Stimulated activated CD4-positive, alpha-beta T cell treated with anti-CD3 and anti-CD28 coated beads, TNF-alpha, amount 100 ng/mL, for 24 hours (primary cell): ENCODE measurements around the gene TTC7B.
A peak's percentile ranks its signal among the peaks of the same experiment; 100 is the strongest.

Source experiments
- DNase-seq, 3 experiments: peaks; one replicate each; pipeline ENCODE4 v3.0.0-alpha.2; 2020; ENCODE audit warnings: low read depth in 3 of 3

The TTC7B gene

GRCh38 chr14:90777358-90777757 is 38.9 kb downstream of the TTC7B start:
- no peak for DNase-seq

GRCh38 chr14:90775441-90775840 is 40.8 kb downstream of the TTC7B start:
- DNase-seq = no peak

- no peak for DNase-seq
These were observed 41.9 kb downstream of the TTC7B start for GRCh38 chr14:90774316-90774715.

- no peak for DNase-seq
These were observed 42.5 kb downstream of the TTC7B start for GRCh38 chr14:90773705-90774104.

GRCh38 chr14:90773196-90773486 is 43.1 kb downstream of the TTC7B start:
- no peak for DNase-seq

- no peak for DNase-seq
These were observed 48.3 kb downstream of the TTC7B start for GRCh38 chr14:90767899-90768298.

GRCh38 chr14:90760591-90761316 is 55.5 kb downstream of the TTC7B start:
- no peak for DNase-seq

GRCh38 chr14:90760078-90760444 is 56.2 kb downstream of the TTC7B start:
- DNase-seq = no peak

GRCh38 chr14:90759370-90760077 is 56.7 kb downstream of the TTC7B start:
- DNase-seq = no peak

GRCh38 chr14:90758959-90759358 is 57.3 kb downstream of the TTC7B start:
- DNase-seq = no peak

- DNase-seq = peak; percentile 86 to 91 (median 91)
These were observed 58.0 kb downstream of the TTC7B start for GRCh38 chr14:90758028-90758889.

- no peak for DNase-seq
These were observed 58.8 kb downstream of the TTC7B start for GRCh38 chr14:90757452-90757851.

GRCh38 chr14:90756755-90757345 is 59.4 kb downstream of the TTC7B start:
- no peak for DNase-seq

- DNase-seq = no peak
These were observed 60.4 kb downstream of the TTC7B start for GRCh38 chr14:90755661-90756304.

- DNase-seq = no peak
These were observed 62.7 kb downstream of the TTC7B start for GRCh38 chr14:90753456-90754005.

- no peak for DNase-seq
These were observed 65.5 kb downstream of the TTC7B start for GRCh38 chr14:90750701-90751100.

GRCh38 chr14:90750191-90750590 is 66.0 kb downstream of the TTC7B start:
- DNase-seq = no peak

- DNase-seq = no peak
These were observed 68.3 kb downstream of the TTC7B start for GRCh38 chr14:90747909-90748308.

- no peak for DNase-seq
These were observed 72.4 kb downstream of the TTC7B start for GRCh38 chr14:90743826-90744225.

- DNase-seq = no peak
These were observed 72.8 kb downstream of the TTC7B start for GRCh38 chr14:90743425-90743824.

- DNase-seq = no peak
These were observed 73.5 kb downstream of the TTC7B start for GRCh38 chr14:90742729-90743128.

GRCh38 chr14:90742252-90742651 is 74.0 kb downstream of the TTC7B start:
- DNase-seq = no peak
